PFSK-1 (cell line): Measurements from ENCODE around the gene CCDC13.

ENCODE experiments used
- POLR2AphosphoS5 ChIP-seq: IDR thresholded peaks from 2 replicates; pipeline ENCODE4 v1.6.1; 2012; ENCODE audit warnings: low read depth, mild to moderate bottlenecking, control low read depth, low read length, moderate library complexity
- SIN3A ChIP-seq: IDR thresholded peaks from 2 replicates; pipeline ENCODE4 v1.6.1; 2012; ENCODE audit warnings: mild to moderate bottlenecking, low read length, moderate library complexity, borderline replicate concordance; ENCODE audit not compliant: insufficient read depth
- TAF1 ChIP-seq: IDR thresholded peaks from 2 replicates; pipeline ENCODE4 v1.6.1; 2012; ENCODE audit warnings: low read length, control low read depth, borderline replicate concordance; ENCODE audit not compliant: insufficient read depth

DNA sequence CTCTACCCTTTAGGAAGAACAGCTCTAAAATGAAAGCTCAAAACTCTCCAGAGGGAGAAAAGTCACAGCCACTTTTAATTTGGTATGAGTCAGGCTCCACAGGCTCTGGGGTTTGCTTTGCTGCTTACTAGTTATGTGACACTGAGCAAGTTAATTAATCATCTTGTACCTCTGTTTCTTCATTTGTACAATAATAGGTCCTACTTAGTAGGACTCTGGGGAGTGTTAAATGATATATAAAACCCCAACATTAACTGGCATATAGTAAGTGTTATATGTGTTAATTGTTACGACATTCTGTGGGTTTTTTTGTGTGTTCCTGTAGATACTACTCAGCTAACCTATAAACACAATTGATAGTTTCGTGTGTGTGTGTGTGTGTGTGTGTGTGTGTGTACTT is 42.8 kb upstream of the CCDC13 start:
- TF ChIP-seq TAF1 (no peak), POLR2AphosphoS5 (no peak), SIN3A (no peak)
